Measurements from ENCODE around the gene SLITRK2. TPM values are rescaled to one million over a fixed set of nuclear protein-coding genes. Genes with fewer than 3 reads are reported as not detected.

Gene SLITRK2
- total and polyA plus RNA-seq, 2 donors (not counting 1 experiment from before 2014, with no cell fraction given), result 0.02 to 0.66 TPM

DNA sequence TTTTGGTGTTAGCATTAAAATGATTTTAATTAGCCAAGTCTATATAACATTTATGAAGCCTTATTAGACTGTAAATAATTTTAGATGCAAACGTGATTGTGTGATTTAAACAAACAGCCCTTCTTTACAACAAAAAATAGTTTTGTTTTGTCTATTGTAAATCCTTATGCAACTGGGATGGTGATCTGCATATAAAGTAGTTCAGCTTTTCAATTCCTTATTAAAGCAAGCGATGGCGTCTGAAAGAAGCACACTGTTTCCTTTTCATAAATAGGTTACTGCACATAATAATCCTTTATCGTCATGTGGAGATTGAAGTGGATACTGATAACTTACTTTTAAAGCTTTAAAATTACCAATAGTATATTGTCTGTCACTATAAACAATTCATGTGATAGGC, 8.8 kb downstream of the SLITRK2 start:
- H3K4me1 ChIP-seq (ENCODE audit: control insufficient read depth, extremely low read depth, insufficient read depth, low read length), result no peaks in the 10 kb centered on the region
- H3K9me3 ChIP-seq (ENCODE audit: control insufficient read depth, insufficient read depth, low read depth, low read length), result no peaks in the 10 kb centered on the region
- H2AFZ ChIP-seq (ENCODE audit: low read length), result no peak overlapping the region
- TF ChIP-seq, protein P1, sequence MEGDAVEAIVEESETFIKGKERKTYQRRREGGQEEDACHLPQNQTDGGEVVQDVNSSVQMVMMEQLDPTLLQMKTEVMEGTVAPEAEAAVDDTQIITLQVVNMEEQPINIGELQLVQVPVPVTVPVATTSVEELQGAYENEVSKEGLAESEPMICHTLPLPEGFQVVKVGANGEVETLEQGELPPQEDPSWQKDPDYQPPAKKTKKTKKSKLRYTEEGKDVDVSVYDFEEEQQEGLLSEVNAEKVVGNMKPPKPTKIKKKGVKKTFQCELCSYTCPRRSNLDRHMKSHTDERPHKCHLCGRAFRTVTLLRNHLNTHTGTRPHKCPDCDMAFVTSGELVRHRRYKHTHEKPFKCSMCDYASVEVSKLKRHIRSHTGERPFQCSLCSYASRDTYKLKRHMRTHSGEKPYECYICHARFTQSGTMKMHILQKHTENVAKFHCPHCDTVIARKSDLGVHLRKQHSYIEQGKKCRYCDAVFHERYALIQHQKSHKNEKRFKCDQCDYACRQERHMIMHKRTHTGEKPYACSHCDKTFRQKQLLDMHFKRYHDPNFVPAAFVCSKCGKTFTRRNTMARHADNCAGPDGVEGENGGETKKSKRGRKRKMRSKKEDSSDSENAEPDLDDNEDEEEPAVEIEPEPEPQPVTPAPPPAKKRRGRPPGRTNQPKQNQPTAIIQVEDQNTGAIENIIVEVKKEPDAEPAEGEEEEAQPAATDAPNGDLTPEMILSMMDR (conservative IDR thresholded peaks at IDR 0.05 in 1 of 2, IDR thresholded peaks at IDR 0.05 in 1 of 2; ENCODE audit: low read depth in 1 of 2, low read length in 2 of 2), result no peak
- no peak for TF ChIP-seq EZH2 (IDR thresholded peaks at IDR 0.05; ENCODE audit: low read length, missing control alignments)
- no peak overlapping the region for H3K4me2 ChIP-seq (ENCODE audit: extremely low read depth, insufficient read depth, low read length)
- no peak overlapping the region for H3K4me3 ChIP-seq (replicated peaks in 1 of 4; ENCODE audit: control extremely low read depth in 1 of 4, insufficient read depth in 1 of 4, low read depth in 3 of 4, low read length in 4 of 4)
- no peaks in the 10 kb centered on the region for H3K79me2 ChIP-seq (ENCODE audit: control insufficient read depth, insufficient read depth, low read length)
- H3K27ac ChIP-seq (ENCODE audit: insufficient read depth, low read length), result no peak overlapping the region
- no peaks in the 10 kb centered on the region for H4K20me1 ChIP-seq (ENCODE audit: control insufficient read depth, extremely low read depth, insufficient read depth, low read length)
- H3K27me3 ChIP-seq (ENCODE audit: control insufficient read depth, insufficient read depth, low read length), result no peaks in the 10 kb centered on the region
- no peaks in the 10 kb centered on the region for H3K36me3 ChIP-seq (ENCODE audit: control insufficient read depth, insufficient read depth, low read length)
- H3K9ac ChIP-seq (ENCODE audit: insufficient read depth, low read length), result no peak overlapping the region
- no peak for DNase-seq (ENCODE audit: low read depth in 2 of 2)

DNA sequence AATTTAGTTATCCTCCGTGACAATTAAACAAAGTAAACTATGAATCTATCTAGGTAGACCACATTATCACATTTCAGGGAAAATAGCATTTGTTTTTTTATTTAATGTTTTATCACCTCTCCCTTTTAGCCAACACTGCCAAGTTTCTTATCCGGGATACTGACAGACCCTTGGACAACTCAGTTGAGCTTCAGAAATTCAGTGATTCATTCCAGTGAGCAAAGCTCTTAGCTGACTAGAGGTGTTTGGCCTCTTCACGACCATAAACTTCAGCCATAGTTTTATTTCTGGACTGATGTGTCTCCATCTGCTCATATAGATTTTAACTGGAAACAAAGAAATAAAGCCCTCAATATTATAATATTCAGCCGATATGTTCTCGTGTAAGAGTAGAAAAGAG, 15.2 kb downstream of the SLITRK2 start:
- Histone ChIP-seq H3K4me3 (replicated peaks in 1 of 4; ENCODE audit: control extremely low read depth in 1 of 4, insufficient read depth in 1 of 4, low read depth in 3 of 4, low read length in 4 of 4) (no peak overlapping the region), H3K27me3 (ENCODE audit: control insufficient read depth, insufficient read depth, low read length) (no peaks in the 10 kb centered on the region), H3K9me3 (ENCODE audit: control insufficient read depth, insufficient read depth, low read depth, low read length) (no peaks in the 10 kb centered on the region), H4K20me1 (ENCODE audit: control insufficient read depth, extremely low read depth, insufficient read depth, low read length) (no peaks in the 10 kb centered on the region), H3K27ac (ENCODE audit: insufficient read depth, low read length) (no peak overlapping the region), H3K4me2 (ENCODE audit: extremely low read depth, insufficient read depth, low read length) (no peak overlapping the region), H2AFZ (ENCODE audit: low read length) (no peak overlapping the region), H3K36me3 (ENCODE audit: control insufficient read depth, insufficient read depth, low read length) (no peaks in the 10 kb centered on the region), H3K79me2 (ENCODE audit: control insufficient read depth, insufficient read depth, low read length) (no peaks in the 10 kb centered on the region), H3K4me1 (ENCODE audit: control insufficient read depth, extremely low read depth, insufficient read depth, low read length) (no peaks in the 10 kb centered on the region), H3K9ac (ENCODE audit: insufficient read depth, low read length) (no peak overlapping the region)
- no peak for DNase-seq (ENCODE audit: low read depth in 2 of 2)
- TF ChIP-seq, protein P1 (conservative IDR thresholded peaks at IDR 0.05 in 1 of 2, IDR thresholded peaks at IDR 0.05 in 1 of 2; ENCODE audit: low read depth in 1 of 2, low read length in 2 of 2), result no peak
- TF ChIP-seq EZH2 (IDR thresholded peaks at IDR 0.05; ENCODE audit: low read length, missing control alignments), result no peak

DNA sequence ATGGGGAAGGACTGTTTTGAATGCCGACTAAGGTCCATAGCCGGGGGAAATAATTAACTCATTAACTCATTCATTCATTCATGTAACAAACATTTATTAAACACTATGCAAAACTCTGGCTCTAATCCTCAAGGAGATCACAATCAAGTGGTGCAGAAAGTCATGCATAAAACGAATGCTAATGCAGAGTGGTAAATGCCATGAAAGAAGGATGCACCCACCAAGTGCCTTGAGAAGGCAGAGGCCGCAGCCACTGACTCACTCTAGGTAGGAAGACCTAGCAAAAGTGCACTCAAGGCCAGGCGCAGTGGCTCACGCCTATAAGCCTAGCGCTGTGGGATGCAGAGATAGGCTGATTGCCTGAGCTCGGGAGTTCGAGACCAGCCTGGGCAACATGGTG, 22.9 kb downstream of the SLITRK2 start:
- Histone ChIP-seq H3K4me1 (ENCODE audit: control insufficient read depth, extremely low read depth, insufficient read depth, low read length) (no peaks in the 10 kb centered on the region), H3K9ac (ENCODE audit: insufficient read depth, low read length) (no peak overlapping the region), H3K79me2 (ENCODE audit: control insufficient read depth, insufficient read depth, low read length) (no peaks in the 10 kb centered on the region), H3K27ac (ENCODE audit: insufficient read depth, low read length) (no peak overlapping the region), H4K20me1 (ENCODE audit: control insufficient read depth, extremely low read depth, insufficient read depth, low read length) (no peaks in the 10 kb centered on the region), H3K4me3 (replicated peaks in 1 of 4; ENCODE audit: control extremely low read depth in 1 of 4, insufficient read depth in 1 of 4, low read depth in 3 of 4, low read length in 4 of 4) (no peak overlapping the region), H3K4me2 (ENCODE audit: extremely low read depth, insufficient read depth, low read length) (no peak overlapping the region), H2AFZ (ENCODE audit: low read length) (no peak overlapping the region), H3K36me3 (ENCODE audit: control insufficient read depth, insufficient read depth, low read length) (no peaks in the 10 kb centered on the region), H3K9me3 (ENCODE audit: control insufficient read depth, insufficient read depth, low read depth, low read length) (no peaks in the 10 kb centered on the region), H3K27me3 (ENCODE audit: control insufficient read depth, insufficient read depth, low read length) (no peaks in the 10 kb centered on the region)
- DNase-seq (ENCODE audit: low read depth in 2 of 2), result no peak
- TF ChIP-seq, protein P1 (conservative IDR thresholded peaks at IDR 0.05 in 1 of 2, IDR thresholded peaks at IDR 0.05 in 1 of 2; ENCODE audit: low read depth in 1 of 2, low read length in 2 of 2), result no peak
- TF ChIP-seq EZH2 (IDR thresholded peaks at IDR 0.05; ENCODE audit: low read length, missing control alignments), result no peak
